KMS-11 (cell line): ENCODE data around the gene MYH14.
"Not testable (repeated sequence)": the region's sequence is repeated elsewhere in the genome, so short reads cannot be mapped to it uniquely, and the experiment has no call there.

Source experiments
- H2AFZ ChIP-seq: fragments of 200-600 bp; sonication (generic); 2 replicates; pipeline ENCODE4 v1.6.1; 2016; ENCODE audit warnings: antibody characterized with exemption, mixed run types, low read depth
- H3K27ac ChIP-seq: fragments of 200-600 bp; sonication (generic); 2 replicates; pipeline ENCODE4 v1.6.1; 2016; ENCODE audit warnings: mild to moderate bottlenecking, mixed run types
- H3K27me3 ChIP-seq: fragments of 200-600 bp; sonication (generic); 2 replicates; pipeline ENCODE4 v1.6.1; 2017; ENCODE audit warnings: mild to moderate bottlenecking, low read depth, mixed run types, moderate library complexity; ENCODE audit not compliant: insufficient read depth
- H3K36me3 ChIP-seq: fragments of 200-600 bp; sonication (generic); 2 replicates; pipeline ENCODE4 v1.6.1; 2017; ENCODE audit warnings: mild to moderate bottlenecking, mixed run types; ENCODE audit not compliant: insufficient read depth
- H3K4me1 ChIP-seq: fragments of 200-600 bp; sonication (generic); 2 replicates; pipeline ENCODE4 v1.6.1; 2016; ENCODE audit warnings: mild to moderate bottlenecking, low read depth, mixed run types; ENCODE audit not compliant: poor library complexity, severe bottlenecking
- H3K4me2 ChIP-seq: fragments of 200-600 bp; sonication (generic); 2 replicates; pipeline ENCODE4 v1.7.0; 2016; ENCODE audit warnings: mild to moderate bottlenecking, mixed run types
- H3K4me3 ChIP-seq: fragments of 200-600 bp; sonication (generic); IDR thresholded peaks from 2 replicates; pipeline ENCODE4 v1.6.1; 2017; ENCODE audit warnings: low read depth, low read length, mixed read lengths; ENCODE audit not compliant: insufficient read depth
- H3K79me2 ChIP-seq: fragments of 200-600 bp; sonication (generic); 2 replicates; pipeline ENCODE4 v1.6.1; 2016; ENCODE audit warnings: low read depth, mixed run types; ENCODE audit not compliant: insufficient read depth
- H3K9ac ChIP-seq: fragments of 200-600 bp; sonication (generic); 2 replicates; pipeline ENCODE4 v1.6.1; 2016; ENCODE audit warnings: mild to moderate bottlenecking, mixed run types
- H4K20me1 ChIP-seq: fragments of 200-600 bp; sonication (generic); 2 replicates; pipeline ENCODE4 v1.6.1; 2016; ENCODE audit warnings: mild to moderate bottlenecking, mixed run types; ENCODE audit not compliant: insufficient read depth
- TF ChIP-seq, protein P1 (sequence below): fragments of 200-600 bp; sonication (generic); conservative IDR thresholded peaks from 2 replicates; pipeline ENCODE4 v1.6.1; 2017; ENCODE audit warnings: low read depth, mild to moderate bottlenecking, antibody characterized with exemption, low read length, moderate library complexity, mixed read lengths

Gene MYH14

GRCh38 chr19:50222691-50223438, 19.4 kb downstream of the MYH14 start:
- Histone ChIP-seq H4K20me1 (no peaks in the 10 kb centered on the region), H3K27ac (no peak overlapping the region)
- TF ChIP-seq, protein P1, sequence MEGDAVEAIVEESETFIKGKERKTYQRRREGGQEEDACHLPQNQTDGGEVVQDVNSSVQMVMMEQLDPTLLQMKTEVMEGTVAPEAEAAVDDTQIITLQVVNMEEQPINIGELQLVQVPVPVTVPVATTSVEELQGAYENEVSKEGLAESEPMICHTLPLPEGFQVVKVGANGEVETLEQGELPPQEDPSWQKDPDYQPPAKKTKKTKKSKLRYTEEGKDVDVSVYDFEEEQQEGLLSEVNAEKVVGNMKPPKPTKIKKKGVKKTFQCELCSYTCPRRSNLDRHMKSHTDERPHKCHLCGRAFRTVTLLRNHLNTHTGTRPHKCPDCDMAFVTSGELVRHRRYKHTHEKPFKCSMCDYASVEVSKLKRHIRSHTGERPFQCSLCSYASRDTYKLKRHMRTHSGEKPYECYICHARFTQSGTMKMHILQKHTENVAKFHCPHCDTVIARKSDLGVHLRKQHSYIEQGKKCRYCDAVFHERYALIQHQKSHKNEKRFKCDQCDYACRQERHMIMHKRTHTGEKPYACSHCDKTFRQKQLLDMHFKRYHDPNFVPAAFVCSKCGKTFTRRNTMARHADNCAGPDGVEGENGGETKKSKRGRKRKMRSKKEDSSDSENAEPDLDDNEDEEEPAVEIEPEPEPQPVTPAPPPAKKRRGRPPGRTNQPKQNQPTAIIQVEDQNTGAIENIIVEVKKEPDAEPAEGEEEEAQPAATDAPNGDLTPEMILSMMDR = no peak

DNA sequence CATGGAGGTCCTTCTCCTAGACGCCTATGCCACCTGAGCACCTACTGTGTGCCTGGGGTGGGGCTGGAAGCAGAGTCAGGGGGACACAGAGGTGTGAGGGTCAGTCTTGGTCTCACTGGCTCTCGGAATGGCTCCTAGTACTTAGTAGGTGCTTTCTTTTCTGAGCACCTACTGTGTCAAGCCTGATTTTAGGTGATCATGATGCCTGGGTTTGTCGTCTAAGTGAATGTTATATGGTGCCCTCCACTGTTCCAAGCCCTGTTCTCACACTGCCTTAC, 20.0 kb downstream of the MYH14 start:
- Histone ChIP-seq H3K27ac (no peak overlapping the region), H3K36me3 (no peaks in the 10 kb centered on the region), H3K4me3 (no peak overlapping the region), H3K4me2 (no peak overlapping the region), H4K20me1 (no peaks in the 10 kb centered on the region), H3K4me1 (no peaks in the 10 kb centered on the region), H3K79me2 (no peaks in the 10 kb centered on the region), H3K27me3 (no peaks in the 10 kb centered on the region; the same call in 1 of the 2 replicates), H3K9ac (no peak overlapping the region), H2AFZ (no peak overlapping the region)
- TF ChIP-seq, protein P1 = no peak

More at GRCh38 chr19:50222691-50223438, 19.4 kb downstream of the MYH14 start:
- no peaks in the 10 kb centered on the region for H3K4me1 ChIP-seq
- H3K4me2 ChIP-seq = no peak overlapping the region
- no peaks in the 10 kb centered on the region for H3K36me3 ChIP-seq
- no peak overlapping the region for H2AFZ ChIP-seq
- H3K9ac ChIP-seq = no peak overlapping the region
- H3K79me2 ChIP-seq = no peaks in the 10 kb centered on the region
- no peak overlapping the region for H3K4me3 ChIP-seq
- H3K27me3 ChIP-seq = no peaks in the 10 kb centered on the region; the same call in 1 of the 2 replicates

DNA sequence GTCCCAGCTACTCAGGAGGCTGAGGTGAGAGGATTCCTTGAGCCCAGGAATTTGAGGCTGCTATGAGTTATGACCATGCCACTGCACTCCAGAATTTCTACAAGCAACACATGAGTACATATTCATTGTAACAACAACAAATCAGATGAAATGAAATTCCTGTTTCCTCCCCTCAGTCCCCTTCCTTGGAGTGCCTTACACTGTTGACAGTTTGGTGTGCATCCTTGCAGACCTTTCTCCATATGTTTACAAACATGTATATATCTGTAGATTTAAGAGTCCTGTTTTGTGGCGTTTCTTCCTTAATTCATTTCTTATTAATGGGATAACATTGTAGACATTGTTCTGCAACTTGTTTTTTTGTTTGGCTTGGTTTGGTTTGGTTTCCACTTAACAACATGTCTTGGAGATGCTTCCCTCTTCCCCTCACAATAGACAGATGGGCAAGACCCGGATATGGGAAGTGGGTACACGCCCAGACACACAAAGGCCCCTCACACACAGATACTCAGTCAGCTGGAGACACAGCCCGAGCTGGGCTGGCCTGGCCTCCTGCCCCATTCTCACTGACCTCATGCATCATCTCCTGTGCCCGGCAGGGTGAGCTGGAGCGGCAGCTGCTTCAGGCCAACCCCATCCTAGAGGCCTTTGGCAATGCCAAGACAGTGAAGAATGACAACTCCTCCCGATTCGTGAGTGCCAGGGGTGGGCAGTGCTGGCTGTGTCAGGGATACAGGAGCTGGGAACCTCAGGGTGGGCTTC, 21.7 kb downstream of the MYH14 start:
- H3K4me3 ChIP-seq = no peak overlapping the region
- no peaks in the 10 kb centered on the region for H4K20me1 ChIP-seq
- TF ChIP-seq, protein P1 = no peak
- no peaks in the 10 kb centered on the region for H3K79me2 ChIP-seq
- no peaks in the 10 kb centered on the region for H3K36me3 ChIP-seq
- H3K27me3 ChIP-seq = no peaks in the 10 kb centered on the region
- H3K4me2 ChIP-seq = no peak overlapping the region
- H3K9ac ChIP-seq = no peak overlapping the region
- H3K4me1 ChIP-seq = no peaks in the 10 kb centered on the region
- H3K27ac ChIP-seq = no peak overlapping the region
- no peak overlapping the region for H2AFZ ChIP-seq

- H2AFZ ChIP-seq = no peak overlapping the region
- no peak overlapping the region for H3K4me2 ChIP-seq
- H3K4me3 ChIP-seq = no peak overlapping the region
- H3K79me2 ChIP-seq = no peaks in the 10 kb centered on the region
- no peak overlapping the region for H3K27ac ChIP-seq
- TF ChIP-seq, protein P1 = no peak
- no peaks in the 10 kb centered on the region for H4K20me1 ChIP-seq
- H3K36me3 ChIP-seq = no peaks in the 10 kb centered on the region
- no peaks in the 10 kb centered on the region for H3K27me3 ChIP-seq
- H3K9ac ChIP-seq = no peak overlapping the region
- no peaks in the 10 kb centered on the region for H3K4me1 ChIP-seq
Observed at GRCh38 chr19:50226536-50226935, 23.1 kb downstream of the MYH14 start.

GRCh38 chr19:50228153-50228552, 24.7 kb downstream of the MYH14 start:
- H3K9ac ChIP-seq, H2AFZ ChIP-seq, H3K79me2 ChIP-seq, H4K20me1 ChIP-seq, H3K36me3 ChIP-seq, H3K4me1 ChIP-seq, H3K4me2 ChIP-seq, H3K27me3 ChIP-seq, H3K4me3 ChIP-seq, H3K27ac ChIP-seq: not testable (repeated sequence)
